ENCODE data around the gene ERCC1. TPM values are rescaled to one million over a fixed set of nuclear protein-coding genes. Genes with fewer than 3 reads are reported as not detected.
A peak's percentile ranks its signal among the peaks of the same experiment; 100 is the strongest.

Gene ERCC1
- total RNA-seq, 1 experiment from 2014 or later, result 43.7 TPM

DNA sequence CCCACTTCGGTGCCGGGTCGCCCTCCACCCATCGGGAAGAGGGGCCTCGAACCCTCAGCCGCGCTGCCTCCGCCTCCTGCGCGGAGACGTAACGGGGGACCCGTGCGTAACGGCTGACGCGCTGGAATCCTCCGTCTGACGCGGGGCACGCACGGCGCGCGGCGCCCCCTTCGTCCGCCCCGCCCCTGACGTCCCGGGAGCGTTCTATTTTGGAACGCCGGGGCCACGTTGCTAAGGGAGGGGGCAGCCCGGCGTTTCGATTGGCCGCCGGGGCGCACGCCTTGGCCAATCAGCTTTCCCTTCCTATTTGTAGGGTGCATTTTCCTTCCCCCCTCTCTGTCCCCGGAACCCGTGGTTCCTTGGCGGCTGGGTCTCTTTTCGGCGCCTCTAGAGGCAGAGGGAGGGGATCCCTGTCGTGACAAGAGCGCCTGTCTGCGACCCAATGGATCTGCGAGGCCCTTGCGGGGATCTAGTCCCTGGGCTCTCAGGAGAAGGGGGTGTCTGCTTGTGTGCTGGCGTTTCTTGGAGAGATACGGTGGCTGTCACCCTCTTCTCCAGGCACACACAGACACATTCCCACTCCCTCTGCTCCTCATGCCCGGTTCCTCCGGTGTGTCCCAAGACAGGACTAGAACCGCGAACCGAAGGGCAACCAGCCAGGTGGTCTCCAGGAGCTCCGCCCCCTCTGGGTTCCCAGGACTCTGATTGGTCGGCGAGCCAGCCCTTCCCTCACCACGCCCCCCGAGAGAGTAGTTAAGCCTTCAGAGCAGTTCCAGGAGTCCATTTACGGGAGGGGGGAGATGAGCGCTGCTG is 45.6 kb upstream of the ERCC1 start:
- ChIA-PET POLR2A (interaction anchor here (0.5 to 2.6 kb wide), 9 partner anchors 9 to 223 kb away, joined by 3 to 12 read pairs (median 4); partner anchors contain the start of gene QPCTL), CTCF (interaction anchor here (0.6 to 5.0 kb wide), 10 partner anchors 10 to 748 kb away, joined by 3 to 105 read pairs (median 6); no protein-coding TSS in a partner anchor)
- H3K4me3 Mint-ChIP-seq, result peak overlapping the region; percentile 87
- peak overlapping the region; percentile 96 for H3K27ac Mint-ChIP-seq
- no peaks in the 10 kb centered on the region for H3K9me3 Mint-ChIP-seq
- peaks cover 81% of the 10 kb centered on the region for H3K27me3 Mint-ChIP-seq (ENCODE audit: low read depth)
- DNase-seq (ENCODE audit: low spot score) (peak; percentile 94), ATAC-seq (peak; percentile 75)
- peaks cover 32% of the 10 kb centered on the region for H3K4me1 Mint-ChIP-seq
- H3K36me3 Mint-ChIP-seq, result no peaks in the 10 kb centered on the region
- TF ChIP-seq GTF2I (CRISPR knock-in tag; conservative IDR thresholded peaks at IDR 0.05) (no peak), ZNF671 (CRISPR knock-in tag; IDR thresholded peaks at IDR 0.05) (no peak), RELA (CRISPR knock-in tag; IDR thresholded peaks at IDR 0.05; ENCODE audit: borderline replicate concordance) (no peak), IRF2 (CRISPR knock-in tag; IDR thresholded peaks at IDR 0.05; ENCODE audit: borderline replicate concordance, low read depth) (no peak), SMAD4 (CRISPR knock-in tag; IDR thresholded peaks at IDR 0.05) (no peak), TCF7 (CRISPR knock-in tag; IDR thresholded peaks at IDR 0.05; ENCODE audit: low read depth) (no peak), GABPB1 (CRISPR knock-in tag; IDR thresholded peaks at IDR 0.05) (no peak), NR2C2 (CRISPR knock-in tag; IDR thresholded peaks at IDR 0.05) (no peak), ZNF121 (CRISPR knock-in tag; IDR thresholded peaks at IDR 0.05) (no peak), FOXP1 (CRISPR knock-in tag; IDR thresholded peaks at IDR 0.05; ENCODE audit: borderline replicate concordance) (no peak)
- TF ChIP-seq, protein P1, sequence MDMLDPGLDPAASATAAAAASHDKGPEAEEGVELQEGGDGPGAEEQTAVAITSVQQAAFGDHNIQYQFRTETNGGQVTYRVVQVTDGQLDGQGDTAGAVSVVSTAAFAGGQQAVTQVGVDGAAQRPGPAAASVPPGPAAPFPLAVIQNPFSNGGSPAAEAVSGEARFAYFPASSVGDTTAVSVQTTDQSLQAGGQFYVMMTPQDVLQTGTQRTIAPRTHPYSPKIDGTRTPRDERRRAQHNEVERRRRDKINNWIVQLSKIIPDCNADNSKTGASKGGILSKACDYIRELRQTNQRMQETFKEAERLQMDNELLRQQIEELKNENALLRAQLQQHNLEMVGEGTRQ (CRISPR knock-in tag; IDR thresholded peaks at IDR 0.05), result 0 out of 2 replicates have a peak, but pooled peaks have one; percentile 18
- TF ChIP-seq, protein P2, sequence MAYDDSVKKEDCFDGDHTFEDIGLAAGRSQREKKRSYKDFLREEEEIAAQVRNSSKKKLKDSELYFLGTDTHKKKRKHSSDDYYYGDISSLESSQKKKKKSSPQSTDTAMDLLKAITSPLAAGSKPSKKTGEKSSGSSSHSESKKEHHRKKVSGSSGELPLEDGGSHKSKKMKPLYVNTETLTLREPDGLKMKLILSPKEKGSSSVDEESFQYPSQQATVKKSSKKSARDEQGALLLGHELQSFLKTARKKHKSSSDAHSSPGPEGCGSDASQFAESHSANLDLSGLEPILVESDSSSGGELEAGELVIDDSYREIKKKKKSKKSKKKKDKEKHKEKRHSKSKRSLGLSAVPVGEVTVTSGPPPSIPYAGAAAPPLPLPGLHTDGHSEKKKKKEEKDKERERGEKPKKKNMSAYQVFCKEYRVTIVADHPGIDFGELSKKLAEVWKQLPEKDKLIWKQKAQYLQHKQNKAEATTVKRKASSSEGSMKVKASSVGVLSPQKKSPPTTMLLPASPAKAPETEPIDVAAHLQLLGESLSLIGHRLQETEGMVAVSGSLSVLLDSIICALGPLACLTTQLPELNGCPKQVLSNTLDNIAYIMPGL (CRISPR knock-in tag; IDR thresholded peaks at IDR 0.05), result 0 out of 2 replicates have a peak, but pooled peaks have one; percentile 50
- TF ChIP-seq, protein P3, sequence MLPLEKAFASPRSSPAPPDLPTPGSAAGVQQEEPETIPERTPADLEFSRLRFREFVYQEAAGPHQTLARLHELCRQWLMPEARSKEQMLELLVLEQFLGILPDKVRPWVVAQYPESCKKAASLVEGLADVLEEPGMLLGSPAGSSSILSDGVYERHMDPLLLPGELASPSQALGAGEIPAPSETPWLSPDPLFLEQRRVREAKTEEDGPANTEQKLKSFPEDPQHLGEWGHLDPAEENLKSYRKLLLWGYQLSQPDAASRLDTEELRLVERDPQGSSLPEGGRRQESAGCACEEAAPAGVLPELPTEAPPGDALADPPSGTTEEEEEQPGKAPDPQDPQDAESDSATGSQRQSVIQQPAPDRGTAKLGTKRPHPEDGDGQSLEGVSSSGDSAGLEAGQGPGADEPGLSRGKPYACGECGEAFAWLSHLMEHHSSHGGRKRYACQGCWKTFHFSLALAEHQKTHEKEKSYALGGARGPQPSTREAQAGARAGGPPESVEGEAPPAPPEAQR (CRISPR knock-in tag; IDR thresholded peaks at IDR 0.05), result no peak
- TF ChIP-seq, protein P4, sequence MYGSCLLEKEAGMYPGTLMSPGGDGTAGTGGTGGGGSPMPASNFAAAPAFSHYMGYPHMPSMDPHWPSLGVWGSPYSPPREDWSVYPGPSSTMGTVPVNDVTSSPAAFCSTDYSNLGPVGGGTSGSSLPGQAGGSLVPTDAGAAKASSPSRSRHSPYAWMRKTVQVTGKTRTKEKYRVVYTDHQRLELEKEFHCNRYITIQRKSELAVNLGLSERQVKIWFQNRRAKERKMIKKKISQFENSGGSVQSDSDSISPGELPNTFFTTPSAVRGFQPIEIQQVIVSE (CRISPR knock-in tag; IDR thresholded peaks at IDR 0.05; ENCODE audit: borderline replicate concordance), result no peak
- TF ChIP-seq, protein P5, sequence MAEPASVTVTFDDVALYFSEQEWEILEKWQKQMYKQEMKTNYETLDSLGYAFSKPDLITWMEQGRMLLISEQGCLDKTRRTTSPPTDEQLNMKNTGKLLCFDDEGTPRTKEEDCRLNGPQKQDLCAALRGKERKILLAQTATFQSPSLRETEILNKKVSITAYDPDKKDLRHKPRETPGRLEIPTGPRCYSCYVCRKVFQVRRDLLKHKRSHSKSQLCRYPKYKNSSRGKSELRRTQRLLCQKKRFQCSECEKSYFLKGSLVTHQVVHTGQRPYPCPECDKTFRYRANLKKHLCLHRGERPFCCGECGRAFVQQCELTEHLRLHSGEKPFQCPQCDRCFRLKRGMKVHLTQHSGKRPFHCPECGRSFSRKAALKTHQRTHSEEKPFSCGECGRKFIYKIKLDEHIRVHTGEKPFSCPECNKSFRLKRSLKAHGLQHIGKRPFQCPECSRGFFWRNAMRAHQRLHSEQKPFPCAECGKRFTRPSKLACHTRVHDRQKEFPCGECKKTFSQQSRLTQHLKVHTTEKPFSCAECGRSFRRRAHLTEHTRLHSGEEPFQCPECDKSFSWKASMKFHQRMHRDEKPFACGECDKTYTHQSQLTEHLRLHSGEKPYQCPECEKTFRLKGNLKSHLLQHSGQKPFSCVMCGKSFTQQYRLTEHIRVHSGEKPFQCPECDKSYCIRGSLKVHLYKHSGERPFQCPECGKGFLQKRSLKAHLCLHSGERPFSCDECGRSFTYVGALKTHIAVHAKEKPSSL (CRISPR knock-in tag; conservative IDR thresholded peaks at IDR 0.05), result no peak
- TF ChIP-seq, protein P6, sequence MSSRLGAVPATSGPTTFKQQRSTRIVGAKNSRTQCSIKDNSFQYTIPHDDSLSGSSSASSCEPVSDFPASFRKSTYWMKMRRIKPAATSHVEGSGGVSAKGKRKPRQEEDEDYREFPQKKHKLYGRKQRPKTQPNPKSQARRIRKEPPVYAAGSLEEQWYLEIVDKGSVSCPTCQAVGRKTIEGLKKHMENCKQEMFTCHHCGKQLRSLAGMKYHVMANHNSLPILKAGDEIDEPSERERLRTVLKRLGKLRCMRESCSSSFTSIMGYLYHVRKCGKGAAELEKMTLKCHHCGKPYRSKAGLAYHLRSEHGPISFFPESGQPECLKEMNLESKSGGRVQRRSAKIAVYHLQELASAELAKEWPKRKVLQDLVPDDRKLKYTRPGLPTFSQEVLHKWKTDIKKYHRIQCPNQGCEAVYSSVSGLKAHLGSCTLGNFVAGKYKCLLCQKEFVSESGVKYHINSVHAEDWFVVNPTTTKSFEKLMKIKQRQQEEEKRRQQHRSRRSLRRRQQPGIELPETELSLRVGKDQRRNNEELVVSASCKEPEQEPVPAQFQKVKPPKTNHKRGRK (CRISPR knock-in tag; IDR thresholded peaks at IDR 0.05; ENCODE audit: borderline replicate concordance), result no peak
- TF ChIP-seq, protein P7, sequence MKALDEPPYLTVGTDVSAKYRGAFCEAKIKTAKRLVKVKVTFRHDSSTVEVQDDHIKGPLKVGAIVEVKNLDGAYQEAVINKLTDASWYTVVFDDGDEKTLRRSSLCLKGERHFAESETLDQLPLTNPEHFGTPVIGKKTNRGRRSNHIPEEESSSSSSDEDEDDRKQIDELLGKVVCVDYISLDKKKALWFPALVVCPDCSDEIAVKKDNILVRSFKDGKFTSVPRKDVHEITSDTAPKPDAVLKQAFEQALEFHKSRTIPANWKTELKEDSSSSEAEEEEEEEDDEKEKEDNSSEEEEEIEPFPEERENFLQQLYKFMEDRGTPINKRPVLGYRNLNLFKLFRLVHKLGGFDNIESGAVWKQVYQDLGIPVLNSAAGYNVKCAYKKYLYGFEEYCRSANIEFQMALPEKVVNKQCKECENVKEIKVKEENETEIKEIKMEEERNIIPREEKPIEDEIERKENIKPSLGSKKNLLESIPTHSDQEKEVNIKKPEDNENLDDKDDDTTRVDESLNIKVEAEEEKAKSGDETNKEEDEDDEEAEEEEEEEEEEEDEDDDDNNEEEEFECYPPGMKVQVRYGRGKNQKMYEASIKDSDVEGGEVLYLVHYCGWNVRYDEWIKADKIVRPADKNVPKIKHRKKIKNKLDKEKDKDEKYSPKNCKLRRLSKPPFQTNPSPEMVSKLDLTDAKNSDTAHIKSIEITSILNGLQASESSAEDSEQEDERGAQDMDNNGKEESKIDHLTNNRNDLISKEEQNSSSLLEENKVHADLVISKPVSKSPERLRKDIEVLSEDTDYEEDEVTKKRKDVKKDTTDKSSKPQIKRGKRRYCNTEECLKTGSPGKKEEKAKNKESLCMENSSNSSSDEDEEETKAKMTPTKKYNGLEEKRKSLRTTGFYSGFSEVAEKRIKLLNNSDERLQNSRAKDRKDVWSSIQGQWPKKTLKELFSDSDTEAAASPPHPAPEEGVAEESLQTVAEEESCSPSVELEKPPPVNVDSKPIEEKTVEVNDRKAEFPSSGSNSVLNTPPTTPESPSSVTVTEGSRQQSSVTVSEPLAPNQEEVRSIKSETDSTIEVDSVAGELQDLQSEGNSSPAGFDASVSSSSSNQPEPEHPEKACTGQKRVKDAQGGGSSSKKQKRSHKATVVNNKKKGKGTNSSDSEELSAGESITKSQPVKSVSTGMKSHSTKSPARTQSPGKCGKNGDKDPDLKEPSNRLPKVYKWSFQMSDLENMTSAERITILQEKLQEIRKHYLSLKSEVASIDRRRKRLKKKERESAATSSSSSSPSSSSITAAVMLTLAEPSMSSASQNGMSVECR (CRISPR knock-in tag; IDR thresholded peaks at IDR 0.05; ENCODE audit: borderline replicate concordance), result no peak
- TF ChIP-seq, protein P8, sequence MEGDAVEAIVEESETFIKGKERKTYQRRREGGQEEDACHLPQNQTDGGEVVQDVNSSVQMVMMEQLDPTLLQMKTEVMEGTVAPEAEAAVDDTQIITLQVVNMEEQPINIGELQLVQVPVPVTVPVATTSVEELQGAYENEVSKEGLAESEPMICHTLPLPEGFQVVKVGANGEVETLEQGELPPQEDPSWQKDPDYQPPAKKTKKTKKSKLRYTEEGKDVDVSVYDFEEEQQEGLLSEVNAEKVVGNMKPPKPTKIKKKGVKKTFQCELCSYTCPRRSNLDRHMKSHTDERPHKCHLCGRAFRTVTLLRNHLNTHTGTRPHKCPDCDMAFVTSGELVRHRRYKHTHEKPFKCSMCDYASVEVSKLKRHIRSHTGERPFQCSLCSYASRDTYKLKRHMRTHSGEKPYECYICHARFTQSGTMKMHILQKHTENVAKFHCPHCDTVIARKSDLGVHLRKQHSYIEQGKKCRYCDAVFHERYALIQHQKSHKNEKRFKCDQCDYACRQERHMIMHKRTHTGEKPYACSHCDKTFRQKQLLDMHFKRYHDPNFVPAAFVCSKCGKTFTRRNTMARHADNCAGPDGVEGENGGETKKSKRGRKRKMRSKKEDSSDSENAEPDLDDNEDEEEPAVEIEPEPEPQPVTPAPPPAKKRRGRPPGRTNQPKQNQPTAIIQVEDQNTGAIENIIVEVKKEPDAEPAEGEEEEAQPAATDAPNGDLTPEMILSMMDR (IDR thresholded peaks at IDR 0.05), result no peak
- TF ChIP-seq, protein P9, sequence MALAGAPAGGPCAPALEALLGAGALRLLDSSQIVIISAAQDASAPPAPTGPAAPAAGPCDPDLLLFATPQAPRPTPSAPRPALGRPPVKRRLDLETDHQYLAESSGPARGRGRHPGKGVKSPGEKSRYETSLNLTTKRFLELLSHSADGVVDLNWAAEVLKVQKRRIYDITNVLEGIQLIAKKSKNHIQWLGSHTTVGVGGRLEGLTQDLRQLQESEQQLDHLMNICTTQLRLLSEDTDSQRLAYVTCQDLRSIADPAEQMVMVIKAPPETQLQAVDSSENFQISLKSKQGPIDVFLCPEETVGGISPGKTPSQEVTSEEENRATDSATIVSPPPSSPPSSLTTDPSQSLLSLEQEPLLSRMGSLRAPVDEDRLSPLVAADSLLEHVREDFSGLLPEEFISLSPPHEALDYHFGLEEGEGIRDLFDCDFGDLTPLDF (CRISPR knock-in tag; IDR thresholded peaks at IDR 0.05), result no peak

All from WTC11 (cell line).